K562 (cell line): ENCODE data around the gene TUT1. TPM values are rescaled to one million over a fixed set of nuclear protein-coding genes. Genes with fewer than 3 reads are reported as not detected.

Experiments used
- CC2D1A ChIP-seq: fragments of 450-650 bp; IDR thresholded peaks from 2 replicates; pipeline ENCODE4 v1.6.1; 2017; ENCODE audit warnings: mild to moderate bottlenecking
- HDAC1 ChIP-seq, 2 experiments: fragments of 450-650 bp; IDR thresholded peaks; 2 replicates each; pipeline ENCODE4 v1.6.1; 2016 to 2017; ENCODE audit warnings: inconsistent platforms in 1 of 2, mild to moderate bottlenecking in 1 of 2, moderate library complexity in 1 of 2
- MTA1 ChIP-seq: fragments of 450-650 bp; IDR thresholded peaks from 2 replicates; pipeline ENCODE4 v1.6.1; 2017; ENCODE audit warnings: borderline replicate concordance
- MTA3 ChIP-seq: fragments of 450-650 bp; formaldehyde crosslinking; IDR thresholded peaks from 2 replicates; pipeline ENCODE4 v1.6.1; 2017; ENCODE audit warnings: mild to moderate bottlenecking, borderline replicate concordance
- OTX1 ChIP-seq: fragments of 450-650 bp; formaldehyde crosslinking; IDR thresholded peaks from 2 replicates; pipeline ENCODE4 v1.4.0; 2022; ENCODE audit warnings: mild to moderate bottlenecking
- RBM14 ChIP-seq: fragments of 200-400 bp; formaldehyde crosslinking; IDR thresholded peaks from 2 replicates; pipeline ENCODE4 v1.6.1; 2018; ENCODE audit warnings: low read depth, mild to moderate bottlenecking, low read length, moderate library complexity, borderline replicate concordance; ENCODE audit not compliant: insufficient read depth
- RBM17 ChIP-seq: fragments of 200-400 bp; formaldehyde crosslinking; IDR thresholded peaks from 2 replicates; pipeline ENCODE4 v1.6.1; 2017; ENCODE audit warnings: low read depth, mild to moderate bottlenecking, low read length, borderline replicate concordance
- SREBF2 ChIP-seq: sonication (generic); formaldehyde crosslinking; IDR thresholded peaks from 2 replicates; pipeline ENCODE4 v1.4.0; 2020; ENCODE audit warnings: mild to moderate bottlenecking, missing genetic modification reagents
- ZC3H4 ChIP-seq: sonication (generic); formaldehyde crosslinking; IDR thresholded peaks from 2 replicates; pipeline ENCODE4 v1.9.0; 2021; ENCODE audit warnings: missing genetic modification reagents, borderline replicate concordance
- ZKSCAN3 ChIP-seq: fragments of 250-450 bp; sonication (Bioruptor Pico); IDR thresholded peaks from 2 replicates; pipeline ENCODE4 v1.4.0; 2020
- ZNF644 ChIP-seq: fragments of 200-800 bp; sonication (Bioruptor generic); IDR thresholded peaks from 2 replicates; pipeline ENCODE4 v1.6.1; 2016; ENCODE audit warnings: low read depth, missing genetic modification characterization, missing compliant biosample characterization
- polyA plus RNA-seq, 8 experiments: library from polyadenylated mRNA; depleted of rRNA in 4 of 8; stranded (reverse) in 5 of 8; unstranded in 3 of 8; fragments of >200 nt; fragmentation: Nextera tagmentation in 2 of 8; fragmentation: Illumina TruSeq in 1 of 8; extraction: Ambion mirVana in 2 of 8; extraction: Trizol in 1 of 8; gene quantifications; 2 replicates each; pipeline versions ENCODE4 v1.2.1 to v1.2.3, GENCODE V29; 2011 to 2014; ENCODE audit warnings: inconsistent platforms in 1 of 8, missing spikeins in 1 of 8
- total RNA-seq, 7 experiments: library from RNA; depleted of rRNA in 6 of 7; stranded (reverse); fragments of >200 nt in 6 of 7; fragmentation: Illumina TruSeq in 2 of 7; extraction: Trizol in 2 of 7; gene quantifications; 2 replicates each; pipeline versions ENCODE4 v1.2.1 to v1.2.3, GENCODE V29; 2011 to 2021; ENCODE audit warnings: low replicate concordance in 1 of 7
- TF ChIP-seq, protein P1 (sequence below): sonication (generic); formaldehyde crosslinking; IDR thresholded peaks from 2 replicates; pipeline ENCODE4 v1.8.1; 2023; ENCODE audit warnings: mild to moderate bottlenecking, missing genetic modification reagents
- TF ChIP-seq, protein P2 (sequence below): fragments of 250-450 bp; sonication (Bioruptor Pico); IDR thresholded peaks from 2 replicates; pipeline ENCODE4 v1.8.0; 2021; ENCODE audit warnings: moderate library complexity, mild to moderate bottlenecking, inconsistent platforms
- TF ChIP-seq, protein P3 (sequence below), 2 experiments: fragments of 450-650 bp in 1 of 2; sonication (generic) in 1 of 2; formaldehyde crosslinking in 1 of 2; IDR thresholded peaks in 1 of 2; conservative IDR thresholded peaks in 1 of 2; 2 replicates each; pipeline versions ENCODE4 v1.6.1 to v1.8.1; 2016 to 2023; ENCODE audit warnings: mild to moderate bottlenecking in 2 of 2, moderate library complexity in 2 of 2, inconsistent platforms in 1 of 2, missing genetic modification reagents in 1 of 2
- TF ChIP-seq, protein P4 (sequence below): sonication (generic); formaldehyde crosslinking; IDR thresholded peaks from 2 replicates; pipeline ENCODE4 v1.8.0; 2022; ENCODE audit warnings: missing genetic modification reagents, mild to moderate bottlenecking, borderline replicate concordance
- TF ChIP-seq, protein P5 (sequence below): sonication (generic); IDR thresholded peaks from 2 replicates; pipeline ENCODE4 v1.6.1; 2016

TUT1 gene
- total and polyA plus RNA-seq, 9 of the 15 experiments (the other 6 are each of a cell fraction or from before 2014, with no cell fraction given) = 0.66 to 44.3 (median 15.7) TPM

DNA sequence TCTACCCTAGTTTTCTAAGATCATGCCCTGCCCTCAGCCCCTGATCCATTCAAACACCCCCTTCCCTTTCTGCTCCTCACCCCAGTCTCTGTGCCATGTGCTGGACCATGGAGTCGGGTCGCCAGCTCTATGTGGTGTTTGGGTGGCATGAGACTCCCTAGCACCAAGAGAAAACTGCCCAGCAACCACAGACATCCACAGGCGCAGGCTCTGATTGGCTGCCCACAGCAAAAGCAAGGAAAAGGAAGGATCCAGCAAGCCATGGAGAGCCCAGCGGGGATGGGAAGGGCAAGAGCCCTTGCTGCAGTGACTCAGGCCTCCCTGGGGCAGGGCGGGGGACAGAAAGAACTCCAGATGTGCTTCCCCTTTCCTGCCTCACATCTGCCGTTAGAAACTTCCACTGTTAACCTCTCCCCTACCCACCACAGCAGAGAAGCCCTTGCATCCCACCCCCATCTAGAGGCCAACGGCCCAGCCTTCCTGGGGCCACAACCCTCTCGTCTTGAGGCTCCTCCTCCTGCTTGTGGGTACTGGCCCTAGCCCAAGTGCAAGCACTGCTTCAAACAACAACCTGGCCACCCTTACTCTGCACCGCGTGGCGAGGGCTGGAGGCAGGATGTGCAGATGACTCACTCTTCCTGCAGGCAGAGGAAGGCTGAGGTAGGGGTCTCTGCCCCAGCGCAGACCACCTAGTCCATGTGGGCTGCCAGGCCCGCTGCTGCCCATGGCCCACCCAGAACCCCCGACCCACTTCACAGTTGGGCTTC lies 35.0 kb downstream of the TUT1 start (continued):
- TF ChIP-seq HDAC1 (IDR thresholded peaks at IDR 0.05) (peak in 1 of 2 experiments; percentile 40; a peak in 1 of 4 replicates), OTX1 (peak; percentile 50; the same call in 1 of the 2 replicates), SREBF2 (CRISPR knock-in tag) (no peak), MTA3 (no peak; the same call in 1 of the 2 replicates), ZKSCAN3 (CRISPR knock-in tag) (no peak), RBM14 (no peak), ZC3H4 (CRISPR knock-in tag) (no peak), CC2D1A (no peak), RBM17 (no peak), MTA1 (no peak), ZNF644 (tag) (no peak)
- TF ChIP-seq, protein P1, sequence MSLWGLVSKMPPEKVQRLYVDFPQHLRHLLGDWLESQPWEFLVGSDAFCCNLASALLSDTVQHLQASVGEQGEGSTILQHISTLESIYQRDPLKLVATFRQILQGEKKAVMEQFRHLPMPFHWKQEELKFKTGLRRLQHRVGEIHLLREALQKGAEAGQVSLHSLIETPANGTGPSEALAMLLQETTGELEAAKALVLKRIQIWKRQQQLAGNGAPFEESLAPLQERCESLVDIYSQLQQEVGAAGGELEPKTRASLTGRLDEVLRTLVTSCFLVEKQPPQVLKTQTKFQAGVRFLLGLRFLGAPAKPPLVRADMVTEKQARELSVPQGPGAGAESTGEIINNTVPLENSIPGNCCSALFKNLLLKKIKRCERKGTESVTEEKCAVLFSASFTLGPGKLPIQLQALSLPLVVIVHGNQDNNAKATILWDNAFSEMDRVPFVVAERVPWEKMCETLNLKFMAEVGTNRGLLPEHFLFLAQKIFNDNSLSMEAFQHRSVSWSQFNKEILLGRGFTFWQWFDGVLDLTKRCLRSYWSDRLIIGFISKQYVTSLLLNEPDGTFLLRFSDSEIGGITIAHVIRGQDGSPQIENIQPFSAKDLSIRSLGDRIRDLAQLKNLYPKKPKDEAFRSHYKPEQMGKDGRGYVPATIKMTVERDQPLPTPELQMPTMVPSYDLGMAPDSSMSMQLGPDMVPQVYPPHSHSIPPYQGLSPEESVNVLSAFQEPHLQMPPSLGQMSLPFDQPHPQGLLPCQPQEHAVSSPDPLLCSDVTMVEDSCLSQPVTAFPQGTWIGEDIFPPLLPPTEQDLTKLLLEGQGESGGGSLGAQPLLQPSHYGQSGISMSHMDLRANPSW (CRISPR knock-in tag) = no peak
- TF ChIP-seq, protein P2, sequence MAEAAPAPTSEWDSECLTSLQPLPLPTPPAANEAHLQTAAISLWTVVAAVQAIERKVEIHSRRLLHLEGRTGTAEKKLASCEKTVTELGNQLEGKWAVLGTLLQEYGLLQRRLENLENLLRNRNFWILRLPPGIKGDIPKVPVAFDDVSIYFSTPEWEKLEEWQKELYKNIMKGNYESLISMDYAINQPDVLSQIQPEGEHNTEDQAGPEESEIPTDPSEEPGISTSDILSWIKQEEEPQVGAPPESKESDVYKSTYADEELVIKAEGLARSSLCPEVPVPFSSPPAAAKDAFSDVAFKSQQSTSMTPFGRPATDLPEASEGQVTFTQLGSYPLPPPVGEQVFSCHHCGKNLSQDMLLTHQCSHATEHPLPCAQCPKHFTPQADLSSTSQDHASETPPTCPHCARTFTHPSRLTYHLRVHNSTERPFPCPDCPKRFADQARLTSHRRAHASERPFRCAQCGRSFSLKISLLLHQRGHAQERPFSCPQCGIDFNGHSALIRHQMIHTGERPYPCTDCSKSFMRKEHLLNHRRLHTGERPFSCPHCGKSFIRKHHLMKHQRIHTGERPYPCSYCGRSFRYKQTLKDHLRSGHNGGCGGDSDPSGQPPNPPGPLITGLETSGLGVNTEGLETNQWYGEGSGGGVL = no peak
- TF ChIP-seq, protein P3, sequence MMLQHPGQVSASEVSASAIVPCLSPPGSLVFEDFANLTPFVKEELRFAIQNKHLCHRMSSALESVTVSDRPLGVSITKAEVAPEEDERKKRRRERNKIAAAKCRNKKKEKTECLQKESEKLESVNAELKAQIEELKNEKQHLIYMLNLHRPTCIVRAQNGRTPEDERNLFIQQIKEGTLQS (IDR thresholded peaks at IDR 0.05) = peak; percentile 84
- TF ChIP-seq, protein P3 (CRISPR knock-in tag; conservative IDR thresholded peaks at IDR 0.05) = no peak
- TF ChIP-seq, protein P4, sequence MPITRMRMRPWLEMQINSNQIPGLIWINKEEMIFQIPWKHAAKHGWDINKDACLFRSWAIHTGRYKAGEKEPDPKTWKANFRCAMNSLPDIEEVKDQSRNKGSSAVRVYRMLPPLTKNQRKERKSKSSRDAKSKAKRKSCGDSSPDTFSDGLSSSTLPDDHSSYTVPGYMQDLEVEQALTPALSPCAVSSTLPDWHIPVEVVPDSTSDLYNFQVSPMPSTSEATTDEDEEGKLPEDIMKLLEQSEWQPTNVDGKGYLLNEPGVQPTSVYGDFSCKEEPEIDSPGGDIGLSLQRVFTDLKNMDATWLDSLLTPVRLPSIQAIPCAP (CRISPR knock-in tag) = no peak
- TF ChIP-seq, protein P5, sequence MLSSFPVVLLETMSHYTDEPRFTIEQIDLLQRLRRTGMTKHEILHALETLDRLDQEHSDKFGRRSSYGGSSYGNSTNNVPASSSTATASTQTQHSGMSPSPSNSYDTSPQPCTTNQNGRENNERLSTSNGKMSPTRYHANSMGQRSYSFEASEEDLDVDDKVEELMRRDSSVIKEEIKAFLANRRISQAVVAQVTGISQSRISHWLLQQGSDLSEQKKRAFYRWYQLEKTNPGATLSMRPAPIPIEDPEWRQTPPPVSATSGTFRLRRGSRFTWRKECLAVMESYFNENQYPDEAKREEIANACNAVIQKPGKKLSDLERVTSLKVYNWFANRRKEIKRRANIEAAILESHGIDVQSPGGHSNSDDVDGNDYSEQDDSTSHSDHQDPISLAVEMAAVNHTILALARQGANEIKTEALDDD = peak; percentile 25; the same call in 1 of the 2 replicates
